Mesenchymal stem cell (in vitro differentiated cells and primary cell): Measurements from ENCODE around the gene GNAZ.

Experiments
- DNase-seq: peaks from one replicate; pipeline ENCODE4 v3.0.0-alpha.2; 2013
- H2AFZ ChIP-seq: one replicate; pipeline ENCODE4 v1.6.1; 2013; ENCODE audit warnings: low read depth, mild to moderate bottlenecking, control low read depth, inconsistent platforms, low read length, moderate library complexity
- H2AK5ac ChIP-seq: 2 replicates; pipeline ENCODE4 v1.6.1; 2013; ENCODE audit warnings: low read length, moderate library complexity, mild to moderate bottlenecking, inconsistent platforms; ENCODE audit not compliant: severe bottlenecking
- H2BK120ac ChIP-seq: one replicate; pipeline ENCODE4 v1.6.1; 2013; ENCODE audit warnings: low read depth, mild to moderate bottlenecking, inconsistent platforms, low read length, moderate library complexity
- H2BK12ac ChIP-seq, 2 experiments: one replicate each; pipeline ENCODE4 v1.6.1; 2013; ENCODE audit warnings: inconsistent platforms in 2 of 2, low read length in 2 of 2, mild to moderate bottlenecking in 2 of 2, moderate library complexity in 2 of 2, control low read depth in 1 of 2
- H2BK15ac ChIP-seq: one replicate; pipeline ENCODE4 v1.6.1; 2013; ENCODE audit warnings: mild to moderate bottlenecking, low read depth, inconsistent platforms; ENCODE audit not compliant: poor library complexity, severe bottlenecking
- H2BK5ac ChIP-seq: 2 replicates; pipeline ENCODE4 v1.6.1; 2013; ENCODE audit warnings: low read depth, mild to moderate bottlenecking, low read length, control low read depth, inconsistent platforms; ENCODE audit not compliant: poor library complexity, severe bottlenecking
- H3K14ac ChIP-seq, 2 experiments: one replicate each; pipeline ENCODE4 v1.6.1; 2013; ENCODE audit warnings: inconsistent platforms in 2 of 2, low read length in 2 of 2, control low read depth in 1 of 2, mild to moderate bottlenecking in 1 of 2, moderate library complexity in 1 of 2
- H3K18ac ChIP-seq, 2 experiments: one replicate each; pipeline ENCODE4 v1.6.1; 2013; ENCODE audit warnings: inconsistent platforms in 2 of 2, low read length in 2 of 2, control low read depth in 1 of 2, low read depth in 1 of 2, mild to moderate bottlenecking in 1 of 2
- H3K23ac ChIP-seq, 2 experiments: one replicate each; pipeline ENCODE4 v1.6.1; 2013; ENCODE audit warnings: inconsistent platforms in 2 of 2, low read length in 2 of 2, mild to moderate bottlenecking in 2 of 2, moderate library complexity in 2 of 2, control low read depth in 1 of 2
- H3K27ac ChIP-seq: 2 replicates; pipeline ENCODE4 v1.5.1; 2013; ENCODE audit warnings: mild to moderate bottlenecking, moderate library complexity, low read length, control low read depth, inconsistent platforms; ENCODE audit not compliant: poor library complexity, severe bottlenecking
- H3K27me3 ChIP-seq, 2 experiments: 2 replicates each; pipeline versions ENCODE4 v1.6.1 to v1.7.0; 2013; ENCODE audit warnings: low read length in 2 of 2, mild to moderate bottlenecking in 2 of 2, moderate library complexity in 2 of 2, control low read depth in 1 of 2, inconsistent platforms in 1 of 2; ENCODE audit not compliant: control insufficient read depth in 1 of 2, insufficient read depth in 1 of 2
- H3K36me3 ChIP-seq, 2 experiments: 2 replicates each; pipeline versions ENCODE4 v1.6.1 to v1.7.0; 2013; ENCODE audit warnings: low read length in 2 of 2, control low read depth in 1 of 2, inconsistent platforms in 1 of 2, low read depth in 1 of 2, mild to moderate bottlenecking in 1 of 2; ENCODE audit not compliant: insufficient read depth in 2 of 2, control insufficient read depth in 1 of 2
- H3K4ac ChIP-seq, 2 experiments: one replicate each; pipeline ENCODE4 v1.6.1; 2013; ENCODE audit warnings: inconsistent platforms in 2 of 2, low read length in 2 of 2, mild to moderate bottlenecking in 2 of 2, moderate library complexity in 2 of 2, control low read depth in 1 of 2, low read depth in 1 of 2
- H3K4me1 ChIP-seq: 2 replicates; pipeline ENCODE4 v1.6.1; 2013; ENCODE audit warnings: low read depth, low read length, control low read depth; ENCODE audit not compliant: control insufficient read depth, insufficient read depth
- H3K4me2 ChIP-seq: 2 replicates; pipeline ENCODE4 v1.6.1; 2013; ENCODE audit warnings: low read length, mild to moderate bottlenecking, inconsistent platforms; ENCODE audit not compliant: poor library complexity, severe bottlenecking
- H3K4me3 ChIP-seq, 2 experiments: 2 replicates each; pipeline versions ENCODE4 v1.5.1 to v1.7.0; 2013; ENCODE audit warnings: low read length in 2 of 2, mild to moderate bottlenecking in 2 of 2, control low read depth in 1 of 2, low read depth in 1 of 2; ENCODE audit not compliant: insufficient read depth in 1 of 2
- H3K79me1 ChIP-seq: replicated peaks from 2 replicates; pipeline ENCODE4 v1.6.1; 2013; ENCODE audit warnings: mild to moderate bottlenecking, control low read depth, low read length, inconsistent platforms; ENCODE audit not compliant: poor library complexity, severe bottlenecking
- H3K9ac ChIP-seq: 2 replicates; pipeline ENCODE4 v1.7.0; 2013; ENCODE audit warnings: mild to moderate bottlenecking, low read length, moderate library complexity
- H3K9me3 ChIP-seq: 2 replicates; pipeline ENCODE4 v1.7.0; 2013; ENCODE audit warnings: mild to moderate bottlenecking, low read length; ENCODE audit not compliant: control insufficient read depth
- H4K8ac ChIP-seq: one replicate; pipeline ENCODE4 v1.6.1; 2013; ENCODE audit warnings: inconsistent platforms, mild to moderate bottlenecking, low read length, moderate library complexity
- H4K91ac ChIP-seq: one replicate; pipeline ENCODE4 v1.6.1; 2013; ENCODE audit warnings: mild to moderate bottlenecking, low read length, inconsistent platforms
- WGBS: methylation state at CpG from one replicate; pipeline ENCODE4 v1.1.7; 2013; ENCODE audit warnings: mixed read lengths; 5-methylcytosine and 5-hydroxymethylcytosine counted together

Gene GNAZ

GRCh38 chr22:23089633-23090456 is 19.5 kb downstream of the GNAZ start:
- H3K14ac ChIP-seq = no peak overlapping the region
- H3K27me3 ChIP-seq = no peaks in the 10 kb centered on the region
- H3K9ac ChIP-seq = no peak overlapping the region
- H3K79me1 ChIP-seq = no peaks in the 10 kb centered on the region
- H3K9me3 ChIP-seq = no peaks in the 10 kb centered on the region
- no peak overlapping the region for H3K4ac ChIP-seq
- no peak overlapping the region for H2BK15ac ChIP-seq
- no peaks in the 10 kb centered on the region for H3K36me3 ChIP-seq
- no peak overlapping the region for H2AFZ ChIP-seq
- no peak overlapping the region for H2AK5ac ChIP-seq
- peaks cover 4% of the 10 kb centered on the region for H3K4me1 ChIP-seq
- DNase-seq = no peak
- H2BK5ac ChIP-seq = no peak overlapping the region
- no peak overlapping the region for H3K27ac ChIP-seq
- no peak overlapping the region for H3K4me2 ChIP-seq
- no peak overlapping the region for H2BK12ac ChIP-seq
- whole genome bisulfite sequencing = 75% methylated on average over 14 of the region's 14 CpGs
- no peak overlapping the region for H3K23ac ChIP-seq
- no peak overlapping the region for H3K4me3 ChIP-seq
- no peak overlapping the region for H4K91ac ChIP-seq
- no peak overlapping the region for H3K18ac ChIP-seq
- no peak overlapping the region for H4K8ac ChIP-seq
- no peak overlapping the region for H2BK120ac ChIP-seq

- no peak overlapping the region for H3K14ac ChIP-seq
- H4K8ac ChIP-seq = no peak overlapping the region
- no peaks in the 10 kb centered on the region for H3K79me1 ChIP-seq
- H4K91ac ChIP-seq = no peak overlapping the region
- H2AFZ ChIP-seq = no peak overlapping the region
- no peak overlapping the region for H3K18ac ChIP-seq
- no peak overlapping the region for H3K9ac ChIP-seq
- no peaks in the 10 kb centered on the region for H3K9me3 ChIP-seq
- WGBS = 65% methylated on average over 3 of the region's 3 CpGs
- no peak for DNase-seq
- H3K4ac ChIP-seq = no peak overlapping the region
- H3K4me2 ChIP-seq = no peak overlapping the region
- no peak overlapping the region for H2BK5ac ChIP-seq
- no peak overlapping the region for H3K27ac ChIP-seq
- H2BK12ac ChIP-seq = no peak overlapping the region
- H3K27me3 ChIP-seq = no peaks in the 10 kb centered on the region
- peaks cover 4% of the 10 kb centered on the region for H3K4me1 ChIP-seq
- H2BK15ac ChIP-seq = no peak overlapping the region
- no peak overlapping the region for H2BK120ac ChIP-seq
- H3K36me3 ChIP-seq = no peaks in the 10 kb centered on the region
- H2AK5ac ChIP-seq = no peak overlapping the region
- H3K4me3 ChIP-seq = no peak overlapping the region
- H3K23ac ChIP-seq = no peak overlapping the region
Observed at GRCh38 chr22:23090457-23090835, 20.1 kb downstream of the GNAZ start.

GRCh38 chr22:23091760-23092159 is 21.4 kb downstream of the GNAZ start:
- Histone ChIP-seq H3K4me1 (peaks cover 4% of the 10 kb centered on the region), H2BK15ac (no peak overlapping the region), H2AK5ac (no peak overlapping the region), H3K18ac (no peak overlapping the region), H3K79me1 (no peaks in the 10 kb centered on the region), H4K91ac (no peak overlapping the region), H3K4me3 (no peak overlapping the region), H3K27ac (no peak overlapping the region), H2BK5ac (no peak overlapping the region), H3K9ac (no peak overlapping the region), H4K8ac (no peak overlapping the region), H3K4me2 (no peak overlapping the region), H3K4ac (no peak overlapping the region), H3K27me3 (no peaks in the 10 kb centered on the region), H3K14ac (no peak overlapping the region), H2BK120ac (no peak overlapping the region), H3K36me3 (no peaks in the 10 kb centered on the region), H3K9me3 (no peaks in the 10 kb centered on the region), H2AFZ (no peak overlapping the region), H2BK12ac (no peak overlapping the region), H3K23ac (no peak overlapping the region)
- WGBS = 65% methylated on average over 2 of the region's 2 CpGs
- no peak for DNase-seq

- no peak overlapping the region for H3K9ac ChIP-seq
- no peak overlapping the region for H4K91ac ChIP-seq
- DNase-seq = no peak
- 83% methylated on average over 13 of the region's 13 CpGs for WGBS
- no peak overlapping the region for H3K23ac ChIP-seq
- H2BK15ac ChIP-seq = no peak overlapping the region
- H4K8ac ChIP-seq = no peak overlapping the region
- H3K14ac ChIP-seq = no peak overlapping the region
- H3K4ac ChIP-seq = no peak overlapping the region
- H3K4me2 ChIP-seq = no peak overlapping the region
- no peak overlapping the region for H2AK5ac ChIP-seq
- no peak overlapping the region for H2AFZ ChIP-seq
- no peaks in the 10 kb centered on the region for H3K79me1 ChIP-seq
- no peaks in the 10 kb centered on the region for H3K9me3 ChIP-seq
- no peak overlapping the region for H2BK120ac ChIP-seq
- H3K27me3 ChIP-seq = no peaks in the 10 kb centered on the region
- H3K4me1 ChIP-seq = peaks cover 4% of the 10 kb centered on the region
- no peak overlapping the region for H2BK12ac ChIP-seq
- H3K4me3 ChIP-seq = no peak overlapping the region
- no peak overlapping the region for H2BK5ac ChIP-seq
- H3K27ac ChIP-seq = no peak overlapping the region
- H3K36me3 ChIP-seq = no peaks in the 10 kb centered on the region
- no peak overlapping the region for H3K18ac ChIP-seq
Observed at GRCh38 chr22:23092217-23092955, 22.1 kb downstream of the GNAZ start.
